Neutrophil (primary cell): ENCODE results near the gene NME9.

Experiments used
- H3K27ac ChIP-seq: fragments of 200-600 bp; sonication (generic); 2 replicates; pipeline ENCODE4 v1.5.1; 2016; ENCODE audit warnings: mild to moderate bottlenecking, moderate library complexity
- H3K27me3 ChIP-seq: fragments of 200-600 bp; sonication (generic); 2 replicates; pipeline ENCODE4 v1.6.0; 2016; ENCODE audit warnings: mild to moderate bottlenecking
- H3K36me3 ChIP-seq: fragments of 200-600 bp; sonication (generic); 2 replicates; pipeline ENCODE4 v1.5.1; 2017
- H3K4me1 ChIP-seq, 2 experiments: fragments of 200-600 bp in 1 of 2; sonication (generic) in 1 of 2; 1 replicate in 1 of 2; 2 replicates in 1 of 2; pipeline versions ENCODE4 v1.5.1 to v1.6.1; 2013 to 2016; ENCODE audit warnings: low read depth in 1 of 2, low read length in 1 of 2, mild to moderate bottlenecking in 1 of 2, moderate library complexity in 1 of 2; ENCODE audit not compliant: control insufficient read depth in 1 of 2, insufficient read depth in 1 of 2
- H3K4me3 ChIP-seq, 2 experiments: fragments of 200-600 bp in 1 of 2; sonication (generic) in 1 of 2; 1 replicate in 1 of 2; 2 replicates in 1 of 2; pipeline ENCODE4 v1.5.1; 2013 to 2016; ENCODE audit warnings: low read depth in 1 of 2, low read length in 1 of 2, mild to moderate bottlenecking in 1 of 2, moderate library complexity in 1 of 2
- H3K9me3 ChIP-seq: fragments of 200-600 bp; sonication (generic); 2 replicates; pipeline ENCODE4 v1.5.1; 2016
- CTCF ChIP-seq: fragments of 200-600 bp; sonication (generic); IDR thresholded peaks from 2 replicates; pipeline ENCODE4 v1.5.1; 2016; ENCODE audit warnings: antibody characterized with exemption

The NME9 gene

DNA sequence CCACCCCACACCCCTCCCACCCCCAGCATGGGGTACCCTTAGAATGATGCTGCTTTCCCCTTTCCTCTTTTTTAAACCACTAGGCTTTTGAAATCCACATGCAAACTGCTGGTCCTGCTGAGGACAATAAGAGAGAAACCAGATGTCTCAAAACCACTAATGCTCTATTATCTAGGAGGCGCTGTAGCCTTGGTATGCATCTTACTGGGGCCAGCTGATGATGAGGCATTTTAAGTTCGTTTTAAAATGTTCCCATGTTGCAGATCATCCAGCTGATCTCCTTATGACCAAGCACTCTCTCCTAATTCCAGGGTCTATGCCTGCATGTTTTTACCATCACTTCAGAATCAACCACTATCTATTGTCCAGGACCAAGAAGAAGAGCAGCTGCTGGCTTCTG, 1.3 kb downstream of the NME9 start:
- Histone ChIP-seq H3K27ac (no peak overlapping the region), H3K9me3 (no peaks in the 10 kb centered on the region), H3K36me3 (no peaks in the 10 kb centered on the region), H3K4me3 (no peak overlapping the region), H3K4me1 (peaks cover 5 to 13% of the 10 kb centered on the region in 2 experiments), H3K27me3 (peaks cover 69% of the 10 kb centered on the region)
- TF ChIP-seq CTCF = no peak

- H3K4me3 ChIP-seq = no peak overlapping the region
- no peaks in the 10 kb centered on the region for H3K9me3 ChIP-seq
- H3K27ac ChIP-seq = no peak overlapping the region
- TF ChIP-seq CTCF = no peak
- peaks cover 73% of the 10 kb centered on the region for H3K27me3 ChIP-seq
- peaks cover 5 to 13% of the 10 kb centered on the region in 2 experiments for H3K4me1 ChIP-seq
- no peaks in the 10 kb centered on the region for H3K36me3 ChIP-seq
Measured at GRCh38 chr3:138327831-138328230, 1.8 kb downstream of the NME9 start.

DNA sequence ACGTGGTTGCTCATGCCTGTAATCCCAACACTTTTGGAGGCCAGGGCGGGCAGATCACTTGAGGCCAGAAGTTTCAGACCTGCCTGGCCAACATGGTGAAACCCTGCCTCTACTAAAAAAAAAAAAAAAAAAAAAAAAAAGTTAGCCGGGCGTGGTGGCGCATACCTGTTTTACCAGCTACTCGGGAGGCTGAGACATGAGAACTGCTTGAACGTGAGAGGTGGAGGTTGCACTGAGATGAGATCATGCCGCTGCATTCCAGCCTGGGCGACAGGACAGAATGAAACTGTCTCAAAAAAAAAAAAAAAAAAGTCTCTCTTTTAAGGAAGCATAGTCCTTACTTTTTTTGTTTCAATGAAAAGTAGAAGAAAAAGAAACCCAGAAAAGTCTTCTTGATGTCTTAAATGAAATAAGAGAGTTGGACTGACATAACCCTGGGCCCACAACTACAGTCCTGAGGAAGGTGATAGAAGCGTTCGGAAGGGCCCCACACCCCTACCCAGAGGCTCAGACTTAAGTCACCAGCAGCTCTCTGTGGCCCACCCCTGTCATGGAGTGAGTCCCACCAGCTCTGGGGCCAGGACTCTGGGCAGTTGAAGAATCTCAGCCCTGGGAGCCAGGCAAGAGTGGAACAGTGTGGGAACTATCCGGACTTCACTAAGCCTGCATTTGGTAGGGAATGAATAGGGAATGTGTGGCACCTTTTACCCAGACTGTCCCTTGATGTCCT, 2.6 kb downstream of the NME9 start:
- no peak for TF ChIP-seq CTCF
- no peak overlapping the region for H3K27ac ChIP-seq
- H3K27me3 ChIP-seq = peaks cover 73% of the 10 kb centered on the region
- H3K36me3 ChIP-seq = no peaks in the 10 kb centered on the region
- H3K9me3 ChIP-seq = no peaks in the 10 kb centered on the region
- H3K4me3 ChIP-seq = no peak overlapping the region
- peaks cover 5 to 13% of the 10 kb centered on the region in 2 experiments for H3K4me1 ChIP-seq

DNA sequence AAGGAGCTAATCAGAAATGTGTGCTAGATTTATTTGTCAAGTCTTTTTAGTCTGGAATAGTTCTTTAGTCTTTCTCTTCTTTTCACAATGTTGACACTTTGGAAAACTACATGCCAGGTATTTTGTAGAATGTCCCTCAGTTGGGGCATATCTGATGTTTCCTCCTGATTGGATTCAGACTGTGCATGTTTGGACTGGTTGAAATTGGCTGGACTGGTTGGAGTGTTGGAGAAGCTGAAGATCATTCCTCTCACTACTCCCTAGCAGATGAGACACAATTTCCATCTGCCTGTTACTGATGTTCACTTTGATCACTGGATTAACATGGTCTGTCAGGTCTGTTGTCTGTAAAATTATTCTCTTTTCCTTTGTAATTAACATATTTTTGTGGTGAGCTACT, 3.7 kb downstream of the NME9 start:
- no peak for TF ChIP-seq CTCF
- Histone ChIP-seq H3K27ac (no peak overlapping the region), H3K36me3 (no peaks in the 10 kb centered on the region), H3K9me3 (no peaks in the 10 kb centered on the region), H3K27me3 (peaks cover 76% of the 10 kb centered on the region), H3K4me3 (no peak overlapping the region), H3K4me1 (peaks cover 5 to 13% of the 10 kb centered on the region in 2 experiments)

DNA sequence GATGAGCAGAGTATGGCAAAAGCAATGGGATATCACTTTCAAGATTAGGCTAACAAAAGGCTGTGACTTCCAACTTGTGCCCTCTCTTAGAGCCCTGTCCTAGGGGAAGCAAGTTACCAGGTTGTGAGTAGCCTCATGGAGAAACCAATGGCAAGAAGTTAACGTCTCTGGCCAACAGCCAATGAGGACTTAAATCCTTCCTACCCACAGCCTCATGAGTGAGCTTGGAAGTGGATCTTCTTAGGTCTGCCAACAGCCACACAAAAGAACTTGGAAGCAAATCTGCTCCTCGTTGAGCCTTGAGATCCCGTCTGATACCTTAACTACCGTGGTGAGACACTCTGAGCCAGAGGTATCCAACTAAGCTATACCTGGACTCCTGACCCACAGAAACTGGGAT, 5.7 kb downstream of the NME9 start:
- Histone ChIP-seq H3K27ac (no peak overlapping the region), H3K4me1 (peaks cover 3 to 4% of the 10 kb centered on the region in 2 experiments), H3K4me3 (no peak overlapping the region), H3K9me3 (no peaks in the 10 kb centered on the region), H3K27me3 (peaks cover 60% of the 10 kb centered on the region), H3K36me3 (no peaks in the 10 kb centered on the region)
- no peak for TF ChIP-seq CTCF
